ENCODE results near the gene EDRF1. TPM values are rescaled to one million over a fixed set of nuclear protein-coding genes. Genes with fewer than 3 reads are reported as not detected.
"Not testable (repeated sequence)": the region's sequence is repeated elsewhere in the genome, so short reads cannot be mapped to it uniquely, and the experiment has no call there.

Gene EDRF1
- total RNA-seq, 2 experiments from 2014 or later = 117 to 232 TPM

DNA sequence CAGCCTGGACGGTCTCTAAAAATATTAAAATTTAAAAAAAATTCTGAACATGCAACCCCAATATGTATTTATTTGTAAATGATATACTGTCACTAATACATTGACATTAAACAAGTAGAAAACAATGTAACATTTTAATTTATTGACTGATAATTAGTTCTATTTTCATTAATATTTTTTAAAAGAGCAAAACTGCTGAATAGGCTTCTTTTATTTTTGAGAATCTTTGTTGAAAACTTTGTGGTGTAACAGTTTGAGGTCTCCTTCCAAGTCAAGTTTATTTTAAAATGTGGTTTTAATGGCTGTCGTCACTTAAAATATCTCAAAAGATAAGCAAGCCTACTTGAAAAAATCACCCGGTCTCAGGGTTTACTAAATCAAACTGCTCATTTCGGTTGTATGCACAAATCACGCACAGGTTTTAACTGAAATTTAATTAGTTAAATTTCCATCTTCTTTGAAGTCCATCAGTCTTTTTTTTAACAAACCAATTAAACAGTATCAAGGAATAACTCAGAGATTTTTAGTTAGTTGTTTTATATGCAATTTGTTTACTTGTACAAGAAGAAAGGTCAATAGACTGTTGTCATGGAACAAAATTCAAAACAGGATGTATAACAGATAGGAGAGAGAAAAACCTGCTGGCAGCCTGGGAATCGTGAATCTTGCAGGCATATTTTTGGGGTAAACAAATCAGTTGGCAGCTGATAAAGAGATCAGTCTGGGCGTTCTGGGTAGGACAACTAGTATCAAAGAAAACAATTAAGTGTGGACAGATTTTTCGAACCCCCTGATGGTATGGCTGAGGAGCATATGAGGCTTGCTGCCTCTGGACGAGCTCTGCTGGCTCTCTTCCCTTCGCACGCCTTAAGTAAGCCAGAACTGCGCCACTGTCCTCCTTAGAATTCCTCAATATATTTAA is 9.7 kb upstream of the EDRF1 start:
- no peak overlapping the region for H2AFZ ChIP-seq (ENCODE audit: low read length)

DNA sequence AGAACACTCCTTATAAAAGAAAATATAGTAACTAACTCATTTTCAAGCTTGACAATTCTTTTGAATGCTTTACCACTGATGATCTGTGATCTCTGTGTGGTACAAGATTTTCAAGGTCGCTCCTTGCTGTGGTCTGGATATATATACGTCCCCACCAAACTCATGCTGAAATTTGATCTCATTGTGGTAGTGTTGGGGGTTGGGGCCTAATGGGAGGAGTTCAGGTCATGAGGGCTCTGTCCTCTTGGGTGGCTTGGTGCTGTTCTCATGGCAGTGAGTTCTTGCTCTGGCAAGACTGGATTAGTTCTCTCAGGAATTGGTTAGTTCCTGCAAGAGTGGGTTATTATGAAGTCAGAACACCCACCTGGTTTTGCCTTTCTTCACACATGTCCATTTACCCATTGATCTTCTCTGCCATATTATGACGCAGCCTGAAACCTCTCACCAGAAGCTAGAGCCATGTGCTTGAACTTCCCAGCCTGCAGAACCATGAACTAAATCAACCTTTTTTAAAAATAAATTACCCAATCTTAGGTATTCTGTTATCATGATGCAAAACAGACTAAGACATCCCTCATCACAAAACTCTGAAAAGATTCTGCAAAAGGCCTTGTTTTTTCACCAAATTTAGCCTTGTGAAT is 8.3 kb upstream of the EDRF1 start:
- DNase-seq (ENCODE audit: low spot score) = no peak
- H3K27ac ChIP-seq (ENCODE audit: low read depth, low read length, poor library complexity, severe bottlenecking) = no peak overlapping the region
- H3K4me3 ChIP-seq (ENCODE audit: low read depth, low read length, poor library complexity, severe bottlenecking) = no peak overlapping the region
- no peak overlapping the region for H2AFZ ChIP-seq (ENCODE audit: low read length)
- no peaks in the 10 kb centered on the region for H4K20me1 ChIP-seq (ENCODE audit: insufficient read depth, low read length)
- no peaks in the 10 kb centered on the region for H3K36me3 ChIP-seq (ENCODE audit: insufficient read depth, low read length)
- intact Hi-C loops (cut with micrococcal nuclease; ENCODE audit: unreplicated experiment) = no loop called here
- BruUV-seq (replicated peaks) = no TSS peak
- TF ChIP-seq, protein P1, sequence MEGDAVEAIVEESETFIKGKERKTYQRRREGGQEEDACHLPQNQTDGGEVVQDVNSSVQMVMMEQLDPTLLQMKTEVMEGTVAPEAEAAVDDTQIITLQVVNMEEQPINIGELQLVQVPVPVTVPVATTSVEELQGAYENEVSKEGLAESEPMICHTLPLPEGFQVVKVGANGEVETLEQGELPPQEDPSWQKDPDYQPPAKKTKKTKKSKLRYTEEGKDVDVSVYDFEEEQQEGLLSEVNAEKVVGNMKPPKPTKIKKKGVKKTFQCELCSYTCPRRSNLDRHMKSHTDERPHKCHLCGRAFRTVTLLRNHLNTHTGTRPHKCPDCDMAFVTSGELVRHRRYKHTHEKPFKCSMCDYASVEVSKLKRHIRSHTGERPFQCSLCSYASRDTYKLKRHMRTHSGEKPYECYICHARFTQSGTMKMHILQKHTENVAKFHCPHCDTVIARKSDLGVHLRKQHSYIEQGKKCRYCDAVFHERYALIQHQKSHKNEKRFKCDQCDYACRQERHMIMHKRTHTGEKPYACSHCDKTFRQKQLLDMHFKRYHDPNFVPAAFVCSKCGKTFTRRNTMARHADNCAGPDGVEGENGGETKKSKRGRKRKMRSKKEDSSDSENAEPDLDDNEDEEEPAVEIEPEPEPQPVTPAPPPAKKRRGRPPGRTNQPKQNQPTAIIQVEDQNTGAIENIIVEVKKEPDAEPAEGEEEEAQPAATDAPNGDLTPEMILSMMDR (conservative IDR thresholded peaks at IDR 0.05; ENCODE audit: low read length) = no peak
- no peak for TF ChIP-seq EZH2phosphoT487 (IDR thresholded peaks at IDR 0.05; ENCODE audit: borderline replicate concordance, low read depth, low read length)
- no peak overlapping the region for H3K4me2 ChIP-seq (ENCODE audit: low read length)
- CTCF ChIA-PET (ENCODE audit: unreplicated experiment) = no interaction called here
- no peaks in the 10 kb centered on the region for H3K4me1 ChIP-seq (ENCODE audit: insufficient read depth, low read length, poor library complexity, severe bottlenecking)
- no peaks in the 10 kb centered on the region for H3K79me2 ChIP-seq (ENCODE audit: insufficient read depth, low read depth, low read length)
- no peaks in the 10 kb centered on the region for H3K9me2 ChIP-seq (ENCODE audit: insufficient read depth, low read length)
- POLR2A ChIA-PET = interaction anchor here (0.9 to 1.0 kb wide), 2 partner anchors 9 to 12 kb away, joined by 3 to 4 read pairs; no protein-coding TSS in a partner anchor
- H3K9me3 ChIP-seq (ENCODE audit: low read length) = no peaks in the 10 kb centered on the region

More for the DNA sequence above, 9.7 kb upstream of the EDRF1 start:
- intact Hi-C loops (cut with micrococcal nuclease; ENCODE audit: unreplicated experiment) = no loop called here
- H3K79me2 ChIP-seq (ENCODE audit: insufficient read depth, low read depth, low read length) = no peaks in the 10 kb centered on the region
- no peaks in the 10 kb centered on the region for H4K20me1 ChIP-seq (ENCODE audit: insufficient read depth, low read length)
- TF ChIP-seq, protein P1 (conservative IDR thresholded peaks at IDR 0.05; ENCODE audit: low read length) = no peak
- TF ChIP-seq EZH2phosphoT487 (IDR thresholded peaks at IDR 0.05; ENCODE audit: borderline replicate concordance, low read depth, low read length) = no peak
- no peaks in the 10 kb centered on the region for H3K9me2 ChIP-seq (ENCODE audit: insufficient read depth, low read length)
- BruUV-seq (replicated peaks) = no TSS peak
- no peak overlapping the region for H3K4me2 ChIP-seq (ENCODE audit: low read length)
- DNase-seq (ENCODE audit: low spot score) = no peak
- ChIA-PET CTCF (ENCODE audit: unreplicated experiment) (no interaction called here), POLR2A (no interaction called here)
- H3K4me3 ChIP-seq (ENCODE audit: low read depth, low read length, poor library complexity, severe bottlenecking) = no peak overlapping the region
- no peaks in the 10 kb centered on the region for H3K4me1 ChIP-seq (ENCODE audit: insufficient read depth, low read length, poor library complexity, severe bottlenecking)
- H3K27ac ChIP-seq (ENCODE audit: low read depth, low read length, poor library complexity, severe bottlenecking) = no peak overlapping the region
- no peaks in the 10 kb centered on the region for H3K9me3 ChIP-seq (ENCODE audit: low read length)
- H3K36me3 ChIP-seq (ENCODE audit: insufficient read depth, low read length) = no peaks in the 10 kb centered on the region

- BruUV-seq (replicated peaks); H2AFZ ChIP-seq (ENCODE audit: low read length); POLR2A ChIA-PET; CTCF ChIA-PET (ENCODE audit: unreplicated experiment); H3K36me3 ChIP-seq (ENCODE audit: insufficient read depth, low read length); DNase-seq (ENCODE audit: low spot score); intact Hi-C loops (cut with micrococcal nuclease; ENCODE audit: unreplicated experiment); H3K27ac ChIP-seq (ENCODE audit: low read depth, low read length, poor library complexity, severe bottlenecking); H3K9me3 ChIP-seq (ENCODE audit: low read length); H3K4me3 ChIP-seq (ENCODE audit: low read depth, low read length, poor library complexity, severe bottlenecking); H4K20me1 ChIP-seq (ENCODE audit: insufficient read depth, low read length); H3K9me2 ChIP-seq (ENCODE audit: insufficient read depth, low read length); H3K4me1 ChIP-seq (ENCODE audit: insufficient read depth, low read length, poor library complexity, severe bottlenecking); H3K79me2 ChIP-seq (ENCODE audit: insufficient read depth, low read depth, low read length); H3K4me2 ChIP-seq (ENCODE audit: low read length): not testable (repeated sequence)
These were observed 4.8 kb upstream of the EDRF1 start for GRCh38 chr10:125714728-125715127.
